ENCODE measurements around the gene PTPRD.

PTPRD gene

DNA sequence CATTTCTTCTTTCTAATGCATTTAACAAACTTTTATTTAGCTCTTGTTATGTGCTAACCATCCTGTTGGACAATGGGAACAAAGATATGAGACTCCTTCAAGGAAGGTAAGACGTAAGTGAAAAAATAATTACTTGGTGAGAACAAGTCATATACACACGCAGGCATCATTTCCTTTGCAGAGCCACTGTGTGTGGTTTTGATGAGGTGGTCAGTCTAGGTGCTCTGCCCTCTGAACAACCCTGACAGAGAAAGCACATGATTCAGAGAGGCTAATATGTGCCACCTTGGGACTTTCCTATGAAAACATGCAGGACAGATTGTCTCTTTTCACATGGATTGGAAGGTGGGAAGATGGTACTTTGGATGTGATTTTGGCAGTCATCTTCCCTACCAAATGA, 1650.7 kb downstream of the PTPRD start:
- no peaks in the 10 kb centered on the region for H3K9me3 ChIP-seq (ENCODE audit: insufficient read depth, low read length)
- H3F3A ChIP-seq (ENCODE audit: insufficient read depth): no peaks in the 10 kb centered on the region
- no peak overlapping the region for H2AFZ ChIP-seq (ENCODE audit: low read depth, low read length, severe bottlenecking)
- no peak overlapping the region for H3K9ac ChIP-seq (ENCODE audit: low read length)
- no peaks in the 10 kb centered on the region for H3K27me3 ChIP-seq (ENCODE audit: low read length)
- no peaks in the 10 kb centered on the region for H4K20me1 ChIP-seq (ENCODE audit: low read depth, low read length)
- no peak overlapping the region for H3K4me3 ChIP-seq (ENCODE audit: insufficient read depth, low read length, poor library complexity, severe bottlenecking)
- TF ChIP-seq EZH2phosphoT487 (conservative IDR thresholded peaks at IDR 0.05; ENCODE audit: low read length): no peak
- TF ChIP-seq, protein P1, sequence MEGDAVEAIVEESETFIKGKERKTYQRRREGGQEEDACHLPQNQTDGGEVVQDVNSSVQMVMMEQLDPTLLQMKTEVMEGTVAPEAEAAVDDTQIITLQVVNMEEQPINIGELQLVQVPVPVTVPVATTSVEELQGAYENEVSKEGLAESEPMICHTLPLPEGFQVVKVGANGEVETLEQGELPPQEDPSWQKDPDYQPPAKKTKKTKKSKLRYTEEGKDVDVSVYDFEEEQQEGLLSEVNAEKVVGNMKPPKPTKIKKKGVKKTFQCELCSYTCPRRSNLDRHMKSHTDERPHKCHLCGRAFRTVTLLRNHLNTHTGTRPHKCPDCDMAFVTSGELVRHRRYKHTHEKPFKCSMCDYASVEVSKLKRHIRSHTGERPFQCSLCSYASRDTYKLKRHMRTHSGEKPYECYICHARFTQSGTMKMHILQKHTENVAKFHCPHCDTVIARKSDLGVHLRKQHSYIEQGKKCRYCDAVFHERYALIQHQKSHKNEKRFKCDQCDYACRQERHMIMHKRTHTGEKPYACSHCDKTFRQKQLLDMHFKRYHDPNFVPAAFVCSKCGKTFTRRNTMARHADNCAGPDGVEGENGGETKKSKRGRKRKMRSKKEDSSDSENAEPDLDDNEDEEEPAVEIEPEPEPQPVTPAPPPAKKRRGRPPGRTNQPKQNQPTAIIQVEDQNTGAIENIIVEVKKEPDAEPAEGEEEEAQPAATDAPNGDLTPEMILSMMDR (IDR thresholded peaks at IDR 0.05; ENCODE audit: insufficient read depth, low read length, poor library complexity, severe bottlenecking): no peak
- H3K27ac ChIP-seq (ENCODE audit: low read depth, low read length): no peak overlapping the region
- no peaks in the 10 kb centered on the region for H3K36me3 ChIP-seq (ENCODE audit: low read length)
- H3K4me2 ChIP-seq (ENCODE audit: low read depth, low read length, poor library complexity, severe bottlenecking): no peak overlapping the region
- no peaks in the 10 kb centered on the region for H3K9me2 ChIP-seq (replicated peaks; ENCODE audit: insufficient read depth, low read length)
- H3K79me2 ChIP-seq (ENCODE audit: insufficient read depth, low read length): no peaks in the 10 kb centered on the region

DNA sequence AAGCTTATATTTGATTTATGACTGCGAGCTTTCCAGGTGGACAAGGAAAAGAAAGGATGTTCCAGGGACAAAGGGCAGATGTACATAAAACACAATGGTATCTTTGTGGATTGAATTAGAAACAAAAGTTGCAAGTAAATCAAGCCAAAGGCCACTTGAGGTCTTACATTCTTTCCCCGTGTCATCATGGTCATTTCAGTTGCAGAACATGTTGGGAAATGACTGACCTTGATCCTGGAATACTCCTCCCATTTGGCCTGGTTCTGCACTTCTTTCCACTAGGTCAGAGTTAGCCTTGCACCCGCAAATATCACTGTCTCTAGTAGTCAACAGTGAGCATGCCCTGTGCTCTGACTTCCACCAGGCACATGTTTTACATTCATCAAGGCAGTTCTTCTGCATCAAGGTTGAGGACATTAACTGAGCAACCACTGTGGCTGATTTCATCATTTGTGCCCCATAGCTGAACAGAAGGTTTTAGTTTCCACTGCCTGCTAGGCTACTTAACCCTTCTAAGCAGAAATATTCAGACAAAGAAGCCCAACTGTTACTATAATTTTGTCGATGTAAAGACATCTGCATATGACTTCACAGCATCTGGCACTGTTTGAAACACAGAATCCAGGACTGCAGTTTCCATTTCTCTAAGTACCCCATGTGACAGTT, 1651.5 kb downstream of the PTPRD start:
- Histone ChIP-seq H3K4me2 (ENCODE audit: low read depth, low read length, poor library complexity, severe bottlenecking) (no peak overlapping the region), H3K36me3 (ENCODE audit: low read length) (no peaks in the 10 kb centered on the region), H3K9me3 (ENCODE audit: insufficient read depth, low read length) (no peaks in the 10 kb centered on the region), H3F3A (ENCODE audit: insufficient read depth) (no peaks in the 10 kb centered on the region), H3K27me3 (ENCODE audit: low read length) (no peaks in the 10 kb centered on the region), H3K9me2 (replicated peaks; ENCODE audit: insufficient read depth, low read length) (no peaks in the 10 kb centered on the region), H2AFZ (ENCODE audit: low read depth, low read length, severe bottlenecking) (no peak overlapping the region), H3K27ac (ENCODE audit: low read depth, low read length) (no peak overlapping the region), H3K4me3 (ENCODE audit: insufficient read depth, low read length, poor library complexity, severe bottlenecking) (no peak overlapping the region), H4K20me1 (ENCODE audit: low read depth, low read length) (no peaks in the 10 kb centered on the region), H3K9ac (ENCODE audit: low read length) (no peak overlapping the region), H3K79me2 (ENCODE audit: insufficient read depth, low read length) (no peaks in the 10 kb centered on the region)
- TF ChIP-seq EZH2phosphoT487 (conservative IDR thresholded peaks at IDR 0.05; ENCODE audit: low read length): no peak
- TF ChIP-seq, protein P1 (IDR thresholded peaks at IDR 0.05; ENCODE audit: insufficient read depth, low read length, poor library complexity, severe bottlenecking): no peak

DNA sequence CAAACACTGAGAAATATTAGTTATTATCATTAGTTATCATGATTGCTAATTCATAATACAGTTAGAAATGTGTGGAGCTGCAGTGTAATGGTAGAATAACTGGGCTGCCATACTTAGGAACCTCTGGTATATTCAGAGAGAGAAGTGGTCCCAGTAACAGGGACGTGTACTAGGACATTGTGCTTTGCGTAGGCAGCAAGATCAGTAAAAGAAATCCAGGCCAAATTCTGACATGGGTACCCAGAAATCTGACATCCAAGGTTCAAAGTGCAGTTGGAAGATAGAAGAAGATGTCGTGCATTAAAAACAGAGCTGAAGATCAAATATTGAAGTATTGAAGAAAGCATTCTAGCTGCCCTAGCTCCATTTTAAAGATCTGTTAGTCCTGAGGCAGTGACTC, 1652.5 kb downstream of the PTPRD start:
- Histone ChIP-seq H3K4me3 (ENCODE audit: insufficient read depth, low read length, poor library complexity, severe bottlenecking) (no peak overlapping the region), H3K4me2 (ENCODE audit: low read depth, low read length, poor library complexity, severe bottlenecking) (no peak overlapping the region), H4K20me1 (ENCODE audit: low read depth, low read length) (no peaks in the 10 kb centered on the region), H3K36me3 (ENCODE audit: low read length) (no peaks in the 10 kb centered on the region), H3K9me3 (ENCODE audit: insufficient read depth, low read length) (no peaks in the 10 kb centered on the region), H3K27me3 (ENCODE audit: low read length) (no peaks in the 10 kb centered on the region), H3K9ac (ENCODE audit: low read length) (no peak overlapping the region), H3F3A (ENCODE audit: insufficient read depth) (no peaks in the 10 kb centered on the region), H3K27ac (ENCODE audit: low read depth, low read length) (no peak overlapping the region), H3K79me2 (ENCODE audit: insufficient read depth, low read length) (no peaks in the 10 kb centered on the region), H3K9me2 (replicated peaks; ENCODE audit: insufficient read depth, low read length) (no peaks in the 10 kb centered on the region), H2AFZ (ENCODE audit: low read depth, low read length, severe bottlenecking) (no peak overlapping the region)
- no peak for TF ChIP-seq EZH2phosphoT487 (conservative IDR thresholded peaks at IDR 0.05; ENCODE audit: low read length)
- TF ChIP-seq, protein P1 (IDR thresholded peaks at IDR 0.05; ENCODE audit: insufficient read depth, low read length, poor library complexity, severe bottlenecking): no peak
